ENCODE results near the gene OR52J3. TPM values are rescaled to one million over a fixed set of nuclear protein-coding genes. Genes with fewer than 3 reads are reported as not detected.

The OR52J3 gene
- total and polyA plus RNA-seq, 2 donors: not detected

- no peak for DNase-seq (ENCODE audit: low read depth in 6 of 9, low spot score in 9 of 9)
- Histone ChIP-seq H3K4me3 (ENCODE audit: low read length in 2 of 2) (no peak overlapping the region), H3K36me3 (ENCODE audit: control insufficient read depth in 2 of 2, insufficient read depth in 2 of 2, low read length in 1 of 2) (no peaks in the 10 kb centered on the region), H3K27ac (ENCODE audit: low read depth in 1 of 2, low read length in 1 of 2) (no peak overlapping the region), H3K4me1 (ENCODE audit: control insufficient read depth in 2 of 2, insufficient read depth in 2 of 2, low read length in 2 of 2) (no peaks in the 10 kb centered on the region), H3K27me3 (ENCODE audit: control insufficient read depth in 2 of 2, insufficient read depth in 1 of 2, low read length in 1 of 2) (no peaks in the 10 kb centered on the region), H3K9me3 (ENCODE audit: control insufficient read depth in 2 of 2, insufficient read depth in 1 of 2, low read length in 1 of 2) (no peaks in the 10 kb centered on the region)
- 88% methylated on average over 2 of the region's 2 CpGs for WGBS
Measured at GRCh38 chr11:5081405-5081804, 35.1 kb downstream of the OR52J3 start.

GRCh38 chr11:5083602-5084001, 37.3 kb downstream of the OR52J3 start:
- Histone ChIP-seq H3K4me1 (ENCODE audit: control insufficient read depth in 2 of 2, insufficient read depth in 2 of 2, low read length in 2 of 2) (no peaks in the 10 kb centered on the region), H3K27me3 (ENCODE audit: control insufficient read depth in 2 of 2, insufficient read depth in 1 of 2, low read length in 1 of 2) (no peaks in the 10 kb centered on the region), H3K9me3 (ENCODE audit: control insufficient read depth in 2 of 2, insufficient read depth in 1 of 2, low read length in 1 of 2) (no peaks in the 10 kb centered on the region), H3K36me3 (ENCODE audit: control insufficient read depth in 2 of 2, insufficient read depth in 2 of 2, low read length in 1 of 2) (no peaks in the 10 kb centered on the region), H3K27ac (ENCODE audit: low read depth in 1 of 2, low read length in 1 of 2) (no peak overlapping the region), H3K4me3 (ENCODE audit: low read length in 2 of 2) (no peak overlapping the region)
- DNase-seq (ENCODE audit: low read depth in 6 of 9, low spot score in 9 of 9): no peak

GRCh38 chr11:5088556-5088955, 42.2 kb downstream of the OR52J3 start:
- Histone ChIP-seq H3K27ac (ENCODE audit: low read depth in 1 of 2, low read length in 1 of 2) (no peak overlapping the region), H3K9me3 (ENCODE audit: control insufficient read depth in 2 of 2, insufficient read depth in 1 of 2, low read length in 1 of 2) (no peaks in the 10 kb centered on the region), H3K4me3 (ENCODE audit: low read length in 2 of 2) (no peak overlapping the region), H3K36me3 (ENCODE audit: control insufficient read depth in 2 of 2, insufficient read depth in 2 of 2, low read length in 1 of 2) (no peaks in the 10 kb centered on the region), H3K4me1 (ENCODE audit: control insufficient read depth in 2 of 2, insufficient read depth in 2 of 2, low read length in 2 of 2) (no peaks in the 10 kb centered on the region), H3K27me3 (ENCODE audit: control insufficient read depth in 2 of 2, insufficient read depth in 1 of 2, low read length in 1 of 2) (no peaks in the 10 kb centered on the region)
- DNase-seq (ENCODE audit: low read depth in 6 of 9, low spot score in 9 of 9): no peak

DNA sequence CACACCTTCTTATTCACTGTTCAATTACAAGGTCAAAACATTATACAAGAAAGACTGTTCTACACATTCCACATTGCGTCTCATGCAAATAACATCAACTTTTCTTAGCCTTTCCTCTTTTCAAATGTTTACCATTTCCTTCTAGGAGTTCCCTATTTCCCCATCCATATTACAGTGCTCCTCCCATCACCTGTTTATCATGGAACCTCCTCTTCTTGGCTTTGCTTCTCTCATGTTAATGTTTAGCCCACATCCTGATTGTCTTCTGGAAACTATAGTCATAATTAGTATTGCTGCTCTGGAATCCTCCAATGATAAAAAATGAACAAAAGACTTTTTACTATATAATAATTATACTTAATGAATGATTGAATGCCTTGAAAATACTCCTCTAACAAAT, 44.3 kb downstream of the OR52J3 start:
- Histone ChIP-seq H3K4me3 (ENCODE audit: low read length in 2 of 2) (no peak overlapping the region), H3K9me3 (ENCODE audit: control insufficient read depth in 2 of 2, insufficient read depth in 1 of 2, low read length in 1 of 2) (no peaks in the 10 kb centered on the region), H3K36me3 (ENCODE audit: control insufficient read depth in 2 of 2, insufficient read depth in 2 of 2, low read length in 1 of 2) (no peaks in the 10 kb centered on the region), H3K4me1 (ENCODE audit: control insufficient read depth in 2 of 2, insufficient read depth in 2 of 2, low read length in 2 of 2) (no peaks in the 10 kb centered on the region), H3K27me3 (ENCODE audit: control insufficient read depth in 2 of 2, insufficient read depth in 1 of 2, low read length in 1 of 2) (no peaks in the 10 kb centered on the region), H3K27ac (ENCODE audit: low read depth in 1 of 2, low read length in 1 of 2) (no peak overlapping the region)
- WGBS: 89% methylated on average over 1 of the region's 1 CpG
- DNase-seq (ENCODE audit: low read depth in 6 of 9, low spot score in 9 of 9): no peak

- 91% methylated on average over 8 of the region's 8 CpGs for WGBS
- DNase-seq (ENCODE audit: low read depth in 6 of 9, low spot score in 9 of 9): no peak
- Histone ChIP-seq H3K27me3 (ENCODE audit: control insufficient read depth in 2 of 2, insufficient read depth in 1 of 2, low read length in 1 of 2) (no peaks in the 10 kb centered on the region), H3K4me3 (ENCODE audit: low read length in 2 of 2) (no peak overlapping the region), H3K4me1 (ENCODE audit: control insufficient read depth in 2 of 2, insufficient read depth in 2 of 2, low read length in 2 of 2) (no peaks in the 10 kb centered on the region), H3K36me3 (ENCODE audit: control insufficient read depth in 2 of 2, insufficient read depth in 2 of 2, low read length in 1 of 2) (no peaks in the 10 kb centered on the region), H3K27ac (ENCODE audit: low read depth in 1 of 2, low read length in 1 of 2) (no peak overlapping the region), H3K9me3 (ENCODE audit: control insufficient read depth in 2 of 2, insufficient read depth in 1 of 2, low read length in 1 of 2) (no peaks in the 10 kb centered on the region)
Measured at GRCh38 chr11:5092821-5093585, 46.7 kb downstream of the OR52J3 start.

GRCh38 chr11:5096011-5096410, 49.7 kb downstream of the OR52J3 start:
- Histone ChIP-seq H3K9me3 (ENCODE audit: control insufficient read depth in 2 of 2, insufficient read depth in 1 of 2, low read length in 1 of 2) (no peaks in the 10 kb centered on the region), H3K27ac (ENCODE audit: low read depth in 1 of 2, low read length in 1 of 2) (no peak overlapping the region), H3K27me3 (ENCODE audit: control insufficient read depth in 2 of 2, insufficient read depth in 1 of 2, low read length in 1 of 2) (no peaks in the 10 kb centered on the region), H3K4me1 (ENCODE audit: control insufficient read depth in 2 of 2, insufficient read depth in 2 of 2, low read length in 2 of 2) (no peaks in the 10 kb centered on the region), H3K4me3 (ENCODE audit: low read length in 2 of 2) (no peak overlapping the region), H3K36me3 (ENCODE audit: control insufficient read depth in 2 of 2, insufficient read depth in 2 of 2, low read length in 1 of 2) (no peaks in the 10 kb centered on the region)
- WGBS: 93% methylated on average over 2 of the region's 2 CpGs
- DNase-seq (ENCODE audit: low read depth in 6 of 9, low spot score in 9 of 9): no peak

Other genes with a start within 250 kb of the OR52J3 start
- not detected for gene OR52R1, start 242.1 kb upstream of the OR52J3 start, total RNA-seq
- not detected for gene OR52R1, start 242.1 kb upstream of the OR52J3 start, polyA plus RNA-seq
- gene OR51F2, start 225.2 kb upstream of the OR52J3 start, total RNA-seq: not detected
- not detected for gene OR51F2, start 225.2 kb upstream of the OR52J3 start, polyA plus RNA-seq
- gene OR51S1, start 197.3 kb upstream of the OR52J3 start, total RNA-seq: not detected
- not detected for gene OR51S1, start 197.3 kb upstream of the OR52J3 start, polyA plus RNA-seq
- gene OR51T1, start 164.6 kb upstream of the OR52J3 start, total RNA-seq: not detected
- not detected for gene OR51T1, start 164.6 kb upstream of the OR52J3 start, polyA plus RNA-seq
- not detected for gene OR51A7, start 142.7 kb upstream of the OR52J3 start, total RNA-seq
- gene OR51A7, start 142.7 kb upstream of the OR52J3 start, polyA plus RNA-seq: 0.05 TPM
- not detected for gene OR51G2, start 127.2 kb upstream of the OR52J3 start, total RNA-seq
- gene OR51G2, start 127.2 kb upstream of the OR52J3 start, polyA plus RNA-seq: 0.02 TPM
- gene OR51G1, start 122.2 kb upstream of the OR52J3 start, total RNA-seq: not detected
- gene OR51G1, start 122.2 kb upstream of the OR52J3 start, polyA plus RNA-seq: 0.02 TPM
- gene OR51A4, start 98.9 kb upstream of the OR52J3 start, total RNA-seq: not detected
- gene OR51A4, start 98.9 kb upstream of the OR52J3 start, polyA plus RNA-seq: 0.02 TPM
- not detected for gene OR51A2, start 90.8 kb upstream of the OR52J3 start, total RNA-seq
- gene OR51A2, start 90.8 kb upstream of the OR52J3 start, polyA plus RNA-seq: not detected
- gene OR51L1, start 51.7 kb upstream of the OR52J3 start, total RNA-seq: not detected
- under 0.01 TPM for gene OR51L1, start 51.7 kb upstream of the OR52J3 start, polyA plus RNA-seq
- gene OR52E2, start 13.1 kb downstream of the OR52J3 start, total RNA-seq: not detected
- not detected for gene OR52E2, start 13.1 kb downstream of the OR52J3 start, polyA plus RNA-seq
- gene OR52E1, start 23.0 kb downstream of the OR52J3 start, total RNA-seq: not detected
- not detected for gene OR52E1, start 23.0 kb downstream of the OR52J3 start, polyA plus RNA-seq
- not detected for gene OR52A5, start 91.8 kb downstream of the OR52J3 start, total RNA-seq
- not detected for gene OR52A5, start 91.8 kb downstream of the OR52J3 start, polyA plus RNA-seq
- not detected for gene OR52A1, start 108.2 kb downstream of the OR52J3 start, total RNA-seq
- not detected for gene OR52A1, start 108.2 kb downstream of the OR52J3 start, polyA plus RNA-seq
- not detected for gene OR51V1, start 154.2 kb downstream of the OR52J3 start, total RNA-seq
- gene OR51V1, start 154.2 kb downstream of the OR52J3 start, polyA plus RNA-seq: not detected
- gene HBB, start 180.5 kb downstream of the OR52J3 start, total RNA-seq: 341 TPM
- 22.3 TPM for gene HBB, start 180.5 kb downstream of the OR52J3 start, polyA plus RNA-seq
- gene HBD, start 188.0 kb downstream of the OR52J3 start, total RNA-seq: 1.1 TPM
- 1.3 TPM for gene HBD, start 188.0 kb downstream of the OR52J3 start, polyA plus RNA-seq
- gene HBG1, start 203.3 kb downstream of the OR52J3 start, total RNA-seq: 612 TPM
- 0.41 TPM for gene HBG1, start 203.3 kb downstream of the OR52J3 start, polyA plus RNA-seq
- 5,270 TPM for gene HBG2, start 208.3 kb downstream of the OR52J3 start, total RNA-seq
- gene HBG2, start 208.3 kb downstream of the OR52J3 start, polyA plus RNA-seq: 1.0 TPM
- gene HBE1, start 223.4 kb downstream of the OR52J3 start, total RNA-seq: 5.5 TPM
- gene HBE1, start 223.4 kb downstream of the OR52J3 start, polyA plus RNA-seq: 1.8 TPM

All from thymus (tissue), 11 donors.